GM19468 (cell line): ENCODE measurements around the gene VGF.
"Not testable (repeated sequence)": the region's sequence is repeated elsewhere in the genome, so short reads cannot be mapped to it uniquely, and the experiment has no call there.

Experiments
- ATAC-seq: cut with Tn5 transposase; IDR thresholded peaks from one replicate; pipeline ENCODE4 v1.9.1; 2021; ENCODE audit warnings: mild to moderate bottlenecking, moderate library complexity, moderate number of reproducible peaks; ENCODE audit not compliant: unreplicated experiment; ENCODE audit errors: extremely low read depth

Gene VGF

GRCh38 chr7:101165075-101165957 lies at the start of gene VGF:
Gene VGF (minus strand): TSS chr7:101165569. CDS start chr7:101164843, 726 bp downstream.
- ATAC-seq, result no peak

GRCh38 chr7:101212014-101212413 lies 46.6 kb upstream of the VGF start:
- ATAC-seq, result no peak

DNA sequence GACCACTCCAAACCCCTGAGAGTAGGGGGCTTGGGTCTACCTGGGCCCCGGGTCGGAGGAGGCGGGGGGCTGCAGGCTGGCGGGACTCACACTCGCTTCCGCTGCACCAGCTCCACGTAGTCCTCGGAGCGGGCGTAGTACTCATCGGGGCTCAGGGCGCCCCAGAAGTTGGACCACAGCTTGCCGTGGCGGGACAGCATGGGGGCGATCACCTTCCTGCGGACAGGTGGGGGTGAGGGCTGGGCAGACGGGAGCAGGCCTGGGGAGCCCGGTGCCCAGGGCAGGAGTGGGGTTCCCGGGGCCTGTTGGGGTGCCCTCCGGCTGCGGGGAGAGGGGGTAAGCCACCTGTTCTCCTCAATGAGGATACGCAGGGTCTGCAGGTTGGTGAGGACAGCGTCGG lies 46.1 kb upstream of the VGF start:
- ATAC-seq, result no peak

- no peak for ATAC-seq
Measured at GRCh38 chr7:101210143-101210542, 44.8 kb upstream of the VGF start.

- ATAC-seq, result no peak
Measured at GRCh38 chr7:101208794-101209193, 43.4 kb upstream of the VGF start.

DNA sequence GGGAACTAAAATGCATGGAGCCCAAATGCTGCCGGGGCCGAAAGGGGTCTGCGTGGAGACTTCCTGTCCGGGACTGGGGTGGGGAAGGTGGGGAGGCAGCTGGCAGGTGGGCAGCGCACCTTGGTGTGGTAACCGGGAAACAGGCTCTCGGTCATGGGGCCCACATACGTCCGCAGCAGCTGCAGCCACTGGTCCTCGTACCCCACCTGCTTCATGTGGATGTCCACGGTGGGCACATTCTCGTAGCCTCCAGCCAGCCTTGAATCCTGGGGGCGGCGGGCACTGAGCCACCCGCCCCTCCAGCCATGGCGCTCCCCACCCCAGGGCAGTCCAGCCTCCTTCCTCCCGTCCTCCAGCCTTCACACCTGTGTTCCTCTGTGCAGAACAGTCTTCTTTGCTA lies 42.1 kb upstream of the VGF start:
- no peak for ATAC-seq

DNA sequence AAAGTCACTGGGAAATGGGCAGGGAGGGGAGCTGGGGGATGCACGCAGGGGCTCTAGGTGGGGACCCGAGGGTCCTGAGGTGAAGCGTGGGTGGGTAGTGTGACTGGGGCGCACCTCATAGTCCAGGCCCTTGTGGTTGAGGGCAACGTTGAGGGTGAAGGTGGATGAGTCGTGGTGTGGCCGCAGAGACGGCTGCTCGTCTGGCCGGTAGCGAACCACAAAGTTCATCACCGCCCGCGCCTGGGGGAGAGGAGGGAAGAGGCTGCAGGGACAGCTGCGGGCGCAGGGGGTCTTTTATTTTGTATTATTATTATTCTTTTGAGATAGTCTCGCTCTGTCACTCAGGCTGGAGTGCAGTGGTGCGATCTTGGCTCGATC lies 41.3 kb upstream of the VGF start:
- ATAC-seq, result no peak

- no peak for ATAC-seq
Measured at GRCh38 chr7:101205901-101206664, 40.7 kb upstream of the VGF start.

GRCh38 chr7:101203740-101204738 lies 38.7 kb upstream of the VGF start:
- not testable (repeated sequence) for ATAC-seq

DNA sequence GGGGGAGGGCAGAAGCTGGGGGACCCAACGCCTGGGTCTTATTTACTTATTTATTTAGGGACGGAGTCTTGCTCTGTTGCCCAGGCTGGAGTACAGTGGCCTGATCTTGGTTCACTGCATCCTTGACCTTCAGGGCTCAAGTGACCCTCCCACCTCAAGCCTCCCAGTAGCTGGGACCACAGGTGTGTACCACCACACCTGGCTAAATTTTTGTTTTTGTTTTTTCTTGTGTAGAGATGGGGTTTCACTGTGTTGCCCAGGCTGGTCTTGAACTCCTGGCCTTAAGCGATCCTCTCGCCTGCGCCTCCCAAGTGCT lies 37.2 kb upstream of the VGF start:
- no peak for ATAC-seq

DNA sequence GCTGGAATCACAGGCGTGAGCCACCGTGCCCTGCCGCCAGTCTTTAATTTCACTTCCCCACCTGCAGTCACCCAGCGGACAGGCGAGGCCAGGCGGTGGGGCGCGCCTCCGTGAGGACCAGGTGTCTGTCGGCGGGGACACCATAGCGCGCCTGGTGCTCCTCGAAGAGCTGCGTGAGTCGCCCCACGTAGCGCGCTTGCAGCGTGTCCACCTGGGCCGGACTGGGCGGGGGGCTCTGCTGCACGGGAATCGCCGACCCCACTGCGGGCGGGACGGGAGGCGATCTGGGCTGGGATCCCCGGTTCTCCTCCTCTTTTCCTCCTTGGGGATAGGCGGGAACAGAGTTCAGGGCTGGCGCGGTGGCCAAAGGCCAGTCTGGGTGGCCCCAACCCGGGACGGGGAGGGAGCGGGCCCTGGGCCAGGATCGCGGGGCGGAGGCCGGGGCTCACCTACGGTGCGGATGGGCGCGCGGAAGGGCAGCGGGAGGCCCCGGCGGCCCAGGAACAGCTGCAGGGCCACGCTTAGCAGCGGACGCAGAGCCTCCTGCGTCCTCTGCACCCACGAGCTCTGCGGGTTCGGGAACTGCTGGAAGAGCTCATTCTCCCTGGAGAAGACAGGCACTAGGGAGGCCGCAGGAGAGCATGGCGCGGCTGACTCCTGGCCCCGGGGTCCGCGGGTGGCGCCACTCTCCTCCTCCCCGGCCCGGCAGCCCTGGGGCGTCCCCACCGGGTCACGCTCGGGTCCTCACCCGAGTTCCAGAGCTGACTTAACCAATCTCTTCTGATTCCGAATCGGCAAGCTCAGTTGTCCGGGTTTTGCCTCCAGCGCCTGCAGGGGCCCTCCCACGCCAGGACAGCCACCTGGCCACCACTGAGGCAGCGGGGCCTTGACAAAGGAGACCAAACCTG lies 36.6 kb upstream of the VGF start:
- no peak for ATAC-seq

DNA sequence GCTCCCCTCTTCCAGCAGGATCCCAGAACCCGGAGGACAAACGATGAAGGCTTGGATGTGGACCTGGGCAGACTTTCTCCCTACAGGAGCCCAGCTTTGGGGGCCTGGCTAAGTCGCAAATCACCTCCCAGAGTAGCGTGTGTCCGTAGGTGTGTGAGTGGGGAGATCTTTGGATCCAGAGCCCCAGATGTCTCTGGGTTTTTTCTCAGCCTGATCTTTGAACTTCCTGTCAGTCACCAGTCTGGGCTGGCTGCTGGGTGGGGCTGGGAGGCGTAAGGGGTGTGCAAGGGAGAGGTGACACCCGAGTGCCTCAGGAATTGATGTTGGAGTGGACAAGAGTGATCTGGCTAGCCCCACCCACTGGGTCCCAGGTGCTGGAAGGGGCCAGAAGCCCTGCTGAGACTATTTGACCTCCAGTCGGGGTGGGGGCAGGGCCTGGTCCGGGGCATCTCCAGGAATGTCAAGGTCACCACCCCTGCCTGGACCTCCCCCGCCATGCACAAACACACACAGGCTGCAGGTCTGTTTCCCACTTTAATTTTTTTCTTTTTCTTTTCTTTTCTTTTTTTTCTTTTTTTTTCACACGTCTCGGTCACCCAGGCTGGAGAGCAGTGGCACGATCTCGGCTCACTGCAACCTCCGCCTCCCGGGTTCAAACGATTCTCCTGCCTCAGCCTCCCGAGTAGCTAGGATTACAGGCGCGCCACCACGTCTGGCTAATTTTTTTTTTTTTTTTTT lies 35.7 kb upstream of the VGF start, which contains the start of gene MOGAT3:
MOGAT3 (minus strand) TSS at position 175 of the 738 bp plus-strand sequence. CDS start 182 bp downstream, outside the sequence.
- ATAC-seq, result no peak

DNA sequence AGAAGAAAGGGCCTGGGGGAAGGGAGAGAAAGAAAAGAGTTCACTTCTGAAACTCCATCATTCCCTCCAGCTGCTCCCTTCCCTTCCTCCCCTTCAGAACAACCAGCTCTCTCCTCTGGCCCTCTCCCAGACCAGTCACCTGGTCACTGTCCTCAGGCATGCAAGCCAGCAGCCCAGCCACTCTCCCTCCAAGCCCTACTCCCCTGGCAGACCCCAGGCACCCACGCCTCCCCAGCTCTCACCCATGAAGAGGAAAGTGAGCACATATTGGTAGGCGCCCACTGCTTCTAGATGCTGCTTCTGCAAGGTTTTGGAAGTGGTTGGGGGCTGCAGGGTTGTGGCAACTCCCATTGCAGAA lies 35.1 kb upstream of the VGF start:
- ATAC-seq, result no peak

- not testable (repeated sequence) for ATAC-seq
Measured at GRCh38 chr7:101199522-101199921, 34.2 kb upstream of the VGF start.

- no peak for ATAC-seq
Measured at GRCh38 chr7:101198476-101198875, 33.1 kb upstream of the VGF start.

DNA sequence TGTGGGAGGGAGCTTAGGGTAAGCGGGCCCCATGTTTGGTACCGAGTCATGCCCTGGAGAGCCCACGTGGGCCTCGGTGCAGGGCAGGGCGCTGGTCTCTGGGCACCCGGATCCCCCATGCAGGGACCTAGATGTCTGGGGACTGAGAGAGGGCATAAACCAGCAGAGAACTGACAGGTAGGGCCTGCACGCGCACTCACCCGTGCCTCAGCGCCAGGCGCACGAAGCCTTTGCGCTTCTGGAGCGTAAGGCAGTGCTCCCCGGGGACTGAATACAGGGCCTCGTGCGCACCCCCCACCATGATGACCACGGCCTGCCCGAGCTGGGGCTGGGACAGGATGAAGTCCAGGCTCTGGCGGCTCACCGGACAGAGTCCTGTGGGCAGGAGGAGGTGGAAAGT lies 32.6 kb upstream of the VGF start:
- ATAC-seq, result no peak

DNA sequence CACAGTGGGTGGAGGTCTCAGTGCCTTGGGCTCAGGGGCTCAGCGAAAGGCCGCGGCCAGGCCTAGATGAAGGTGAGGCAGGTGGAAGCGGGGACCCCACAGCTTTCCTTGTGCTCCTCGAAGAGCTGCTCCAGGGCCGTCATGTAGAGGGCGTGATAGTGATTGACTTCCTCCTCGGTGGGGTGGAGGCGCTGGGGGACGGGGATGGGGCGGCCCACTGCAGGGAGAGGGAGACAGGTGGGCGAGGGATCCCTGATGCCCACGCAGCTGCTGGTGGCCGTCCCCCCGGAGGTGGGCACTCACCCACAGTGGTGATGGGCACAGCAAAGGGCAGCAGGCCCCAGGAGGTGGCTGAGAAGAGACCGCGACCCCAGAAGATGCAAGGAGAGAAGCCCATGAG lies 30.5 kb upstream of the VGF start:
- ATAC-seq, result no peak

GRCh38 chr7:101189109-101189508 lies 23.7 kb upstream of the VGF start:
- no peak for ATAC-seq
